Measurements from ENCODE around the gene GRM7.

The GRM7 gene

DNA sequence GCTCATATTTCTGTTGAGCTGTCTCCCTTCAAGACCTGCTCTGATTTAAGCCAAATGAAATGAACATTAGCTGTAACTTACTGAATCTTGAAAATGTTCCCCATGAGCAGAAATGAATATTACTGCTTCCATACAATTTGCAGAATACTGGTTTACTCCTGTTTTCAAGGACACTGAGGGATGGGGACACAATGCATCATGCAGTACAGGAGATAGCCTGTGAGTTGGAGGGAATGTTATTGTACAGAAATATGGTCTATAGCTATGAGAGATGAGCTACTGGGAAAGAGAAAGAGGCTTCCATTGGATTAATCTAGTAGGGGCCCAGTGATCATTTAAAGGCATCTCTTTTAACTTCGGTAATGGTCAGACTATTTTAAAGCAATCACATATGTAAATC is 798.2 kb downstream of the GRM7 start:
- Histone ChIP-seq H3K36me3 (ENCODE audit: control insufficient read depth in 2 of 2, insufficient read depth in 1 of 2, low read length in 2 of 2) (no peaks in the 10 kb centered on the region), H3K4me3 (ENCODE audit: low read depth, low read length) (no peak overlapping the region), H3K9me3 (ENCODE audit: control insufficient read depth, insufficient read depth, low read depth, low read length) (no peaks in the 10 kb centered on the region), H3K4me1 (ENCODE audit: control insufficient read depth, insufficient read depth, low read length) (no peaks in the 10 kb centered on the region), H3K27ac (ENCODE audit: extremely low read depth, low read depth, low read length) (no peak overlapping the region)
- TF ChIP-seq ZNF585B (tag by site-specific recombination; IDR thresholded peaks at IDR 0.05) (no peak), KLF17 (tag by site-specific recombination; IDR thresholded peaks at IDR 0.05) (no peak), ZNF394 (tag by site-specific recombination; IDR thresholded peaks at IDR 0.05; ENCODE audit: borderline replicate concordance) (no peak), ZNF610 (tag by site-specific recombination; IDR thresholded peaks at IDR 0.05; ENCODE audit: borderline replicate concordance) (no peak), HOXA7 (CRISPR knock-in tag; IDR thresholded peaks at IDR 0.05; ENCODE audit: borderline replicate concordance) (no peak), ZNF571 (tag by site-specific recombination; IDR thresholded peaks at IDR 0.05) (no peak), ZNF366 (tag by site-specific recombination; conservative IDR thresholded peaks at IDR 0.05) (no peak), ZNF548 (tag by site-specific recombination; IDR thresholded peaks at IDR 0.05) (no peak), HOXC10 (CRISPR knock-in tag; IDR thresholded peaks at IDR 0.05) (no peak), ZNF549 (tag by site-specific recombination; IDR thresholded peaks at IDR 0.05) (no peak), ZNF202 (tag by site-specific recombination; IDR thresholded peaks at IDR 0.05; ENCODE audit: borderline replicate concordance) (no peak), RBAK (tag by site-specific recombination; IDR thresholded peaks at IDR 0.05) (no peak)
- TF ChIP-seq, protein P1, sequence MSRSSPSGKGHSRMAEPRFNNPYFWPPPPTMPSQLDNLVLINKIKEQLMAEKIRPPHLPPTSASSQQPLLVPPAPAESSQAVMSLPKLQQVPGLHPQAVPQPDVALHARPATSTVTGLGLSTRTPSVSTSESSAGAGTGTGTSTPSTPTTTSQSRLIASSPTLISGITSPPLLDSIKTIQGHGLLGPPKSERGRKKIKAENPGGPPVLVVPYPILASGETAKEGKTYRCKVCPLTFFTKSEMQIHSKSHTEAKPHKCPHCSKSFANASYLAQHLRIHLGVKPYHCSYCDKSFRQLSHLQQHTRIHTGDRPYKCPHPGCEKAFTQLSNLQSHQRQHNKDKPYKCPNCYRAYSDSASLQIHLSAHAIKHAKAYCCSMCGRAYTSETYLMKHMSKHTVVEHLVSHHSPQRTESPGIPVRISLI (tag by site-specific recombination; IDR thresholded peaks at IDR 0.05), result no peak
- TF ChIP-seq, protein P2, sequence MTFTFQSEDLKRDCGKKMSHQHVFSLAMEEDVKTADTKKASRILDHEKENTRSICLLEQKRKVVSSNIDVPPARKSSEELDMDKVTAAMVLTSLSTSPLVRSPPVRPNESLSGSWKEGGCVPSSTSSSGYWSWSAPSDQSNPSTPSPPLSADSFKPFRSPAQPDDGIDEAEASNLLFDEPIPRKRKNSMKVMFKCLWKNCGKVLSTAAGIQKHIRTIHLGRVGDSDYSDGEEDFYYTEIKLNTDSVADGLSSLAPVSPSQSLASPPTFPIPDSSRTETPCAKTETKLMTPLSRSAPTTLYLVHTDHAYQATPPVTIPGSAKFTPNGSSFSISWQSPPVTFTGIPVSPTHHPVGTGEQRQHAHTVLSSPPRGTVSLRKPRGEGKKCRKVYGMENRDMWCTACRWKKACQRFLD (tag by site-specific recombination; IDR thresholded peaks at IDR 0.05), result no peak
- TF ChIP-seq, protein P3, sequence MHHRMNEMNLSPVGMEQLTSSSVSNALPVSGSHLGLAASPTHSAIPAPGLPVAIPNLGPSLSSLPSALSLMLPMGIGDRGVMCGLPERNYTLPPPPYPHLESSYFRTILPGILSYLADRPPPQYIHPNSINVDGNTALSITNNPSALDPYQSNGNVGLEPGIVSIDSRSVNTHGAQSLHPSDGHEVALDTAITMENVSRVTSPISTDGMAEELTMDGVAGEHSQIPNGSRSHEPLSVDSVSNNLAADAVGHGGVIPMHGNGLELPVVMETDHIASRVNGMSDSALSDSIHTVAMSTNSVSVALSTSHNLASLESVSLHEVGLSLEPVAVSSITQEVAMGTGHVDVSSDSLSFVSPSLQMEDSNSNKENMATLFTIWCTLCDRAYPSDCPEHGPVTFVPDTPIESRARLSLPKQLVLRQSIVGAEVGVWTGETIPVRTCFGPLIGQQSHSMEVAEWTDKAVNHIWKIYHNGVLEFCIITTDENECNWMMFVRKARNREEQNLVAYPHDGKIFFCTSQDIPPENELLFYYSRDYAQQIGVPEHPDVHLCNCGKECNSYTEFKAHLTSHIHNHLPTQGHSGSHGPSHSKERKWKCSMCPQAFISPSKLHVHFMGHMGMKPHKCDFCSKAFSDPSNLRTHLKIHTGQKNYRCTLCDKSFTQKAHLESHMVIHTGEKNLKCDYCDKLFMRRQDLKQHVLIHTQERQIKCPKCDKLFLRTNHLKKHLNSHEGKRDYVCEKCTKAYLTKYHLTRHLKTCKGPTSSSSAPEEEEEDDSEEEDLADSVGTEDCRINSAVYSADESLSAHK (tag by site-specific recombination; IDR thresholded peaks at IDR 0.05), result no peak
- CTCF ChIA-PET, result no interaction called here
- POLR2A ChIA-PET, result no interaction called here

- Histone ChIP-seq H3K36me3 (ENCODE audit: control insufficient read depth in 2 of 2, insufficient read depth in 1 of 2, low read length in 2 of 2) (no peaks in the 10 kb centered on the region), H3K4me1 (ENCODE audit: control insufficient read depth, insufficient read depth, low read length) (no peaks in the 10 kb centered on the region), H3K9me3 (ENCODE audit: control insufficient read depth, insufficient read depth, low read depth, low read length) (no peaks in the 10 kb centered on the region), H3K4me3 (ENCODE audit: low read depth, low read length) (no peak overlapping the region), H3K27ac (ENCODE audit: extremely low read depth, low read depth, low read length) (no peak overlapping the region)
- CTCF ChIA-PET, result no interaction called here
- no peak for TF ChIP-seq ZNF214 (tag by site-specific recombination; IDR thresholded peaks at IDR 0.05; ENCODE audit: borderline replicate concordance)
- TF ChIP-seq ZNF549 (tag by site-specific recombination; IDR thresholded peaks at IDR 0.05), result no peak
- TF ChIP-seq ZNF629 (tag by site-specific recombination; IDR thresholded peaks at IDR 0.05), result no peak
- TF ChIP-seq, protein P4, sequence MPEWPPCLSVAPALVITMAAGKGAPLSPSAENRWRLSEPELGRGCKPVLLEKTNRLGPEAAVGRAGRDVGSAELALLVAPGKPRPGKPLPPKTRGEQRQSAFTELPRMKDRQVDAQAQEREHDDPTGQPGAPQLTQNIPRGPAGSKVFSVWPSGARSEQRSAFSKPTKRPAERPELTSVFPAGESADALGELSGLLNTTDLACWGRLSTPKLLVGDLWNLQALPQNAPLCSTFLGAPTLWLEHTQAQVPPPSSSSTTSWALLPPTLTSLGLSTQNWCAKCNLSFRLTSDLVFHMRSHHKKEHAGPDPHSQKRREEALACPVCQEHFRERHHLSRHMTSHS (tag by site-specific recombination; IDR thresholded peaks at IDR 0.05), result no peak
- TF ChIP-seq ZNF24 (tag by site-specific recombination; IDR thresholded peaks at IDR 0.05), result no peak
- TF ChIP-seq KLF7 (tag by site-specific recombination; IDR thresholded peaks at IDR 0.05; ENCODE audit: borderline replicate concordance), result no peak
- no peak for TF ChIP-seq ZNF473 (tag by site-specific recombination; IDR thresholded peaks at IDR 0.05)
- POLR2A ChIA-PET, result no interaction called here
These were observed 802.9 kb downstream of the GRM7 start for GRCh38 chr3:7663771-7664170.
